ENCODE measurements around the gene WDR33.

The WDR33 gene

DNA sequence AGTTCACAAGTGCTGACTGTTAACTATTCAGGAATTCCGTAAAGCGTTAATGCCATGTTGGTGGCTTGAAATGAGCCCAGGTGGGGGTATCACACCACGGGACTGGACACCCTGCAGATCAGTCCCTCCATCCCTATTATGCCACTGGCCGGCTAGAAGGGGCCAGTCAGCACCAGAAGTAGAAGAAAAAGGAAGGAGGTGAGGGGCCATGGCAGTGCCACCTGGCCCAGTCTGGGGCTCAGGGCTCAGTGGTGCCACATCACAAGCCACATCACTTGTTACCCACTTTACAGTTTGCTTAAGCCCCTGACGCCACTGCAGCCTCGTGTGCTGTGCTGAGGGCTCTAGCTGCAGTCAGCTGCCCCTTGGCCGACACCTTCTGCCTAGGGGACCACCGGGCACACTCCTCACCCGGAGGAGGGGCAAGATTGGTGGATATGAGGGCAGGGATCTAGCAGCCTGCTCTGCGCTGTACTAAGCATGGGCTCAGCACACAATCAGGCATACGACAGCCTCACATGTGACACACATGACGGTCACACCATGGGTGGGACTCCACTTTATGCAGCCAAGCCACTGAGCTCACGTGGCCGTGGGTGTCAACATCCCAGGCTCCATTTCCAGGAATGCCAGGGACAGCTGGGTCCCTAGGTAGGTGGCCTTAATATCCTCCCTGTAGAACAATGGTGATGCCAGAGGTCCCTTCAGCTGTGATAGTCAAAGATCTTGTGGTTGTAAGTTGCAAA is 139.2 kb downstream of the WDR33 start:
- Histone ChIP-seq H3K9me2 (replicated peaks; ENCODE audit: insufficient read depth, low read length) (no peaks in the 10 kb centered on the region), H3K4me1 (ENCODE audit: low read length) (no peaks in the 10 kb centered on the region), H3K79me2 (ENCODE audit: low read length) (no peaks in the 10 kb centered on the region), H3K9me3 (replicated peaks; ENCODE audit: insufficient read depth, low read length) (no peaks in the 10 kb centered on the region), H3K27ac (ENCODE audit: low read length) (no peak overlapping the region), H3K4me3 (ENCODE audit: low read length) (no peak overlapping the region), H3K9ac (ENCODE audit: low read length) (no peak overlapping the region), H3F3A (ENCODE audit: insufficient read depth, low read length) (no peaks in the 10 kb centered on the region), H4K20me1 (ENCODE audit: insufficient read depth, low read length) (no peaks in the 10 kb centered on the region), H3K36me3 (replicated peaks; ENCODE audit: insufficient read depth, low read length) (no peaks in the 10 kb centered on the region), H2AFZ (ENCODE audit: low read length) (no peak overlapping the region), H3K27me3 (replicated peaks; ENCODE audit: insufficient read depth, low read length) (peaks cover 38% of the 10 kb centered on the region), H3K4me2 (ENCODE audit: low read depth, low read length) (no peak overlapping the region)
- no peak for DNase-seq
- TF ChIP-seq EZH2phosphoT487 (IDR thresholded peaks at IDR 0.05; ENCODE audit: low read length) (no peak), EZH2 (optimal IDR thresholded peaks at IDR 0.05; ENCODE audit: low read depth, low read length) (no peak)
- TF ChIP-seq, protein P1, sequence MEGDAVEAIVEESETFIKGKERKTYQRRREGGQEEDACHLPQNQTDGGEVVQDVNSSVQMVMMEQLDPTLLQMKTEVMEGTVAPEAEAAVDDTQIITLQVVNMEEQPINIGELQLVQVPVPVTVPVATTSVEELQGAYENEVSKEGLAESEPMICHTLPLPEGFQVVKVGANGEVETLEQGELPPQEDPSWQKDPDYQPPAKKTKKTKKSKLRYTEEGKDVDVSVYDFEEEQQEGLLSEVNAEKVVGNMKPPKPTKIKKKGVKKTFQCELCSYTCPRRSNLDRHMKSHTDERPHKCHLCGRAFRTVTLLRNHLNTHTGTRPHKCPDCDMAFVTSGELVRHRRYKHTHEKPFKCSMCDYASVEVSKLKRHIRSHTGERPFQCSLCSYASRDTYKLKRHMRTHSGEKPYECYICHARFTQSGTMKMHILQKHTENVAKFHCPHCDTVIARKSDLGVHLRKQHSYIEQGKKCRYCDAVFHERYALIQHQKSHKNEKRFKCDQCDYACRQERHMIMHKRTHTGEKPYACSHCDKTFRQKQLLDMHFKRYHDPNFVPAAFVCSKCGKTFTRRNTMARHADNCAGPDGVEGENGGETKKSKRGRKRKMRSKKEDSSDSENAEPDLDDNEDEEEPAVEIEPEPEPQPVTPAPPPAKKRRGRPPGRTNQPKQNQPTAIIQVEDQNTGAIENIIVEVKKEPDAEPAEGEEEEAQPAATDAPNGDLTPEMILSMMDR (IDR thresholded peaks at IDR 0.05; ENCODE audit: low read length) = no peak

DNA sequence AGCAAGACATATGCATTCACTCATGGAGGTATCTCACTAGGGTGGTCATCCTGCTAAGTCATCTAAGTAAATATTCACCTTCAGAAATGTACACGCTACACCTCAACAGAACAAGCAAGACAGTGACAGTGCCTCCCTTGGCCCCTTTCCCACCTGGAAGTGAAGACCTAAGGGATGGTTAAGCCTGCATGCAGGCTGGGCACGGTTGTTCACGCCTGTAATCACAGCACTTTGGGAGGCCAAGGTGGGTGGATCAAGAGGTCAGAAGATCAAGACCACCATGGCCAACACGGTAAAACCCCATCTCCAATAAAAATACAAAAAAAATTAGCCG is 140.0 kb downstream of the WDR33 start:
- Histone ChIP-seq H3K4me3 (ENCODE audit: low read length) (no peak overlapping the region), H3K9me2 (replicated peaks; ENCODE audit: insufficient read depth, low read length) (no peaks in the 10 kb centered on the region), H4K20me1 (ENCODE audit: insufficient read depth, low read length) (no peaks in the 10 kb centered on the region), H3K36me3 (replicated peaks; ENCODE audit: insufficient read depth, low read length) (no peaks in the 10 kb centered on the region), H3F3A (ENCODE audit: insufficient read depth, low read length) (no peaks in the 10 kb centered on the region), H2AFZ (ENCODE audit: low read length) (no peak overlapping the region), H3K9ac (ENCODE audit: low read length) (no peak overlapping the region), H3K27ac (ENCODE audit: low read length) (no peak overlapping the region), H3K4me1 (ENCODE audit: low read length) (no peaks in the 10 kb centered on the region), H3K9me3 (replicated peaks; ENCODE audit: insufficient read depth, low read length) (no peaks in the 10 kb centered on the region), H3K79me2 (ENCODE audit: low read length) (no peaks in the 10 kb centered on the region), H3K4me2 (ENCODE audit: low read depth, low read length) (no peak overlapping the region), H3K27me3 (replicated peaks; ENCODE audit: insufficient read depth, low read length) (peaks cover 30% of the 10 kb centered on the region)
- no peak for DNase-seq
- TF ChIP-seq EZH2phosphoT487 (IDR thresholded peaks at IDR 0.05; ENCODE audit: low read length) (no peak), EZH2 (optimal IDR thresholded peaks at IDR 0.05; ENCODE audit: low read depth, low read length) (no peak)
- TF ChIP-seq, protein P1 (IDR thresholded peaks at IDR 0.05; ENCODE audit: low read length) = no peak

DNA sequence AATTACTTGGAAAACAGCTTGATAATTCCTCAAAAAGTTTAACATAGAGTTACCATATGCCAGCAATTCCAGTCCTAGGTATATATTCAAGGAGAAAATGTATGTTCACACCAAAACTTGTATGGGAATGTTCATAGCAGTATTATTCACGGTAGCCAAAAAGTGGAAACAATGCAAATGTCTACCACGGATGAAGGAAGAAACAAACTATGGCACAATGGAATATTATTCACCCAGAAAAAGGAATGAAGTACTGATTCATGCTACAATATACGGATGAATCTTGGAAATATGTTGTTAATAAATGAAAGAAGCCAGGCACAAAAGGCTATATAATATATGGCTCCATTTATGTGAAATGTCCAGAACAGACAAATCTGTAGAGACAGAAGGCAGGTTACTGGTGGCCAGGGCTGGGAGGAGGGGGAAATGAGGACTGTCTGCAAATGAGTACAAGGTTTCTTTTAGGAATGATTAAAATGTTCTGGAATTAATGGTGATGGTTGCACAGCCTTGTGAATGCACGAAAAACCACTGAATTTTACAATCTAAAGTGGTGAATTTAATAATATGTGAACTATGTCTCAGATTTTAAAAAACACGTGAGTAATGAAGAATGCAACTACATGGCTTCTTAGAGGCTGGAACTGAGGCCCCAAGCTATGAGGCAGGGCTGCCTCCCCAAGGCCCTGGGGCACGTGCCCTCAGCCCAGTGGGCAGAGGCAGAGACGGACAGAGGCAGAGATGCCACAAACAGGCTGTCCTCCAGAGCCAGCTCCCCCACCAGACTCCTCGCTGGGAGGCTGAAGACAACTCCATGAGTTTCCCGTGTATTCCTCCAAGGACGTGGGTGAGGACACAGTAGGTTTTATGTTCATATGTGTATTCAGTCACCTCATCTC is 140.7 kb downstream of the WDR33 start:
- Histone ChIP-seq H3F3A (ENCODE audit: insufficient read depth, low read length) (no peaks in the 10 kb centered on the region), H3K9me3 (replicated peaks; ENCODE audit: insufficient read depth, low read length) (no peaks in the 10 kb centered on the region), H2AFZ (ENCODE audit: low read length) (no peak overlapping the region), H3K27ac (ENCODE audit: low read length) (no peak overlapping the region), H3K4me1 (ENCODE audit: low read length) (no peaks in the 10 kb centered on the region), H3K79me2 (ENCODE audit: low read length) (no peaks in the 10 kb centered on the region), H4K20me1 (ENCODE audit: insufficient read depth, low read length) (no peaks in the 10 kb centered on the region), H3K9ac (ENCODE audit: low read length) (no peak overlapping the region), H3K4me3 (ENCODE audit: low read length) (no peak overlapping the region), H3K9me2 (replicated peaks; ENCODE audit: insufficient read depth, low read length) (no peaks in the 10 kb centered on the region), H3K4me2 (ENCODE audit: low read depth, low read length) (no peak overlapping the region), H3K36me3 (replicated peaks; ENCODE audit: insufficient read depth, low read length) (no peaks in the 10 kb centered on the region), H3K27me3 (replicated peaks; ENCODE audit: insufficient read depth, low read length) (peaks cover 25% of the 10 kb centered on the region)
- no peak for DNase-seq
- TF ChIP-seq, protein P1 (IDR thresholded peaks at IDR 0.05; ENCODE audit: low read length) = no peak
- TF ChIP-seq EZH2 (optimal IDR thresholded peaks at IDR 0.05; ENCODE audit: low read depth, low read length) (no peak), EZH2phosphoT487 (IDR thresholded peaks at IDR 0.05; ENCODE audit: low read length) (no peak)
